Gastrocnemius medialis (tissue), 4 donors: Measurements from ENCODE around the gene MYH9. TPM values are rescaled to one million over a fixed set of nuclear protein-coding genes. Genes with fewer than 3 reads are reported as not detected.

Experiments
- ATAC-seq, 2 donors: fragments of 150-250 bp; one replicate each; pipeline ENCODE4 v1.9.1; 2016
- DNase-seq, 2 donors: peaks; one replicate each; pipeline ENCODE4 v3.0.0-alpha.2; 2019
- H3K27ac ChIP-seq, 4 donors: fragments of 200-600 bp; sonication (generic); 1 replicate in 1 of 4; 2 replicates in 3 of 4; pipeline ENCODE4 v1.5.1; 2016 to 2018; ENCODE audit warnings: mild to moderate bottlenecking in 2 of 4, moderate library complexity in 1 of 4
- H3K27me3 ChIP-seq, 3 donors: fragments of 200-600 bp; sonication (generic) in 2 of 3; 1 replicate in 1 of 3; 2 replicates in 2 of 3; pipeline versions ENCODE4 v1.5.1 to v1.6.0; 2016 to 2019; ENCODE audit warnings: mild to moderate bottlenecking in 1 of 3, moderate library complexity in 1 of 3
- H3K36me3 ChIP-seq, 2 donors: fragments of 200-600 bp; sonication (generic) in 1 of 2; one replicate each; pipeline ENCODE4 v1.5.1; 2017 to 2018
- H3K4me1 ChIP-seq, 2 donors: fragments of 200-600 bp; sonication (generic) in 1 of 2; one replicate each; pipeline ENCODE4 v1.5.1; 2016 to 2017; ENCODE audit warnings: mild to moderate bottlenecking in 2 of 2
- H3K4me3 ChIP-seq, 4 donors: fragments of 200-600 bp; sonication (generic) in 3 of 4; 1 replicate in 1 of 4; 2 replicates in 3 of 4; pipeline ENCODE4 v1.5.1; 2016 to 2019; ENCODE audit warnings: mild to moderate bottlenecking in 2 of 4
- H3K9me3 ChIP-seq, 3 donors: fragments of 200-600 bp; sonication (generic) in 2 of 3; 1 replicate in 1 of 3; 2 replicates in 2 of 3; pipeline ENCODE4 v1.5.1; 2016 to 2019
- POLR2A ChIP-seq, 2 donors: fragments of 450-650 bp; IDR thresholded peaks; one replicate each; pipeline ENCODE4 v1.6.1; 2017; ENCODE audit warnings: antibody characterized with exemption in 2 of 2, mild to moderate bottlenecking in 2 of 2, moderate library complexity in 2 of 2
- in situ Hi-C, 4 donors: fragments of 200-750 bp; cut with MboI; loops; one replicate each; pipeline versions ENCODE4 v1.15.0 to v1.8.0; 2017; ENCODE audit warnings: low sequenced_read_pairs in 4 of 4
- intact Hi-C: fragments of 100-400 bp; cut with DNase I; formaldehyde crosslinking; loops from one replicate; pipeline ENCODE4 v1.15.1; 2023; ENCODE audit warnings: low total_unique reads
- total RNA-seq, 4 donors: library from RNA; depleted of rRNA; stranded (reverse); fragments of >200 nt; gene quantifications; one replicate each; pipeline versions ENCODE4 v1.1.0 to v1.2.3, GENCODE V29; 2016
- TF ChIP-seq, protein P1 (sequence below), 5 experiments: fragments of 450-650 bp in 3 of 5; fragments of 200-600 bp in 2 of 5; sonication (generic) in 2 of 5; IDR thresholded peaks in 4 of 5; conservative IDR thresholded peaks in 1 of 5; 1 replicate in 4 of 5; 2 replicates in 1 of 5; pipeline ENCODE4 v1.5.1; 2016 to 2019; ENCODE audit warnings: antibody characterized with exemption in 5 of 5, mild to moderate bottlenecking in 3 of 5, moderate library complexity in 3 of 5

The MYH9 gene
- total RNA-seq, 4 donors from 2014 or later: 38.9 to 115 (median 104) TPM

DNA sequence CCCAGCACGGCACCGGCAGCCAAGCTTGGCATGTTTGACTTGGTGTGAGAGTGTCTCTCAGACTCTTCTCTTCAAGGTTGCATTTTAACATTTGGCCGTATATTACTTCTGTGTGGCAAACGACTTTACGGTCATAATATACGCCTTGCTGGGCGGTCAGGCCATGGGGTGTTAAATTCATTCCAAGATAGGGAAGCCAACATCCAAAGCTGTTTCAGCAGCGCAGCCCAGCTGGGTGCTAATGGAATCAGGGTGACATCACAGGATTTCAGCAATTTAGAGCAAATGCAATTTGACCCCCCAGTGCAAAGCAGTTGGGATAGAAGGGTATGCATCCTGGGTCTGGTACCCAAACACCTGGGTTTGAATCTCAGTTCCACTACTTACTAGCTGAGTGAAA is 16.7 kb upstream of the MYH9 start:
- no peak for TF ChIP-seq POLR2A (IDR thresholded peaks at IDR 0.05)
- TF ChIP-seq, protein P1, sequence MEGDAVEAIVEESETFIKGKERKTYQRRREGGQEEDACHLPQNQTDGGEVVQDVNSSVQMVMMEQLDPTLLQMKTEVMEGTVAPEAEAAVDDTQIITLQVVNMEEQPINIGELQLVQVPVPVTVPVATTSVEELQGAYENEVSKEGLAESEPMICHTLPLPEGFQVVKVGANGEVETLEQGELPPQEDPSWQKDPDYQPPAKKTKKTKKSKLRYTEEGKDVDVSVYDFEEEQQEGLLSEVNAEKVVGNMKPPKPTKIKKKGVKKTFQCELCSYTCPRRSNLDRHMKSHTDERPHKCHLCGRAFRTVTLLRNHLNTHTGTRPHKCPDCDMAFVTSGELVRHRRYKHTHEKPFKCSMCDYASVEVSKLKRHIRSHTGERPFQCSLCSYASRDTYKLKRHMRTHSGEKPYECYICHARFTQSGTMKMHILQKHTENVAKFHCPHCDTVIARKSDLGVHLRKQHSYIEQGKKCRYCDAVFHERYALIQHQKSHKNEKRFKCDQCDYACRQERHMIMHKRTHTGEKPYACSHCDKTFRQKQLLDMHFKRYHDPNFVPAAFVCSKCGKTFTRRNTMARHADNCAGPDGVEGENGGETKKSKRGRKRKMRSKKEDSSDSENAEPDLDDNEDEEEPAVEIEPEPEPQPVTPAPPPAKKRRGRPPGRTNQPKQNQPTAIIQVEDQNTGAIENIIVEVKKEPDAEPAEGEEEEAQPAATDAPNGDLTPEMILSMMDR (IDR thresholded peaks at IDR 0.05 in 4 of 5, conservative IDR thresholded peaks at IDR 0.05 in 1 of 5): no peak
- Histone ChIP-seq H3K4me3 (no peak overlapping the region), H3K27ac (no peak overlapping the region), H3K36me3 (no peaks in the 10 kb centered on the region), H3K4me1 (peaks cover under 1 to 5% of the 10 kb centered on the region in 2 donors), H3K27me3 (no peaks in the 10 kb centered on the region), H3K9me3 (no peaks in the 10 kb centered on the region)
- ATAC-seq (no peak), DNase-seq (no peak)
- intact Hi-C loops (no loop called here), in situ Hi-C loops (no loop called here)

DNA sequence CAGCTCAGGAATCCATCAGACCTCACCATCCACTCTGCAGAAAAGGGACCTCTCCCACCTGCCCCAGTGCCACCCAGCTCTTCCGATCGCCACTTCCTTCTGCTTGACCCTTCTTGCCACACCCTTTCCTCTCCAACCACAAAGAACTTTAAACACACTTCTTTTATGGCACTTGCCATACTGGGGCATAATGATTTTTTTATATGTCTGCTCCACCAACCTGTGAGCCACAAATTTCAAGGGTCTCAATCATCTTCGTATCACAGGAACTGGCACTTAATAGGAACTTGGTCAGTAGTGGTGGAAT is 11.7 kb upstream of the MYH9 start:
- H3K4me1 ChIP-seq: no peaks in the 10 kb centered on the region
- H3K36me3 ChIP-seq: no peaks in the 10 kb centered on the region
- in situ Hi-C loops: loop anchor here in 1 of 4 donors (10.0 kb wide), 1 partner anchor 45 kb away; no protein-coding TSS in a partner anchor
- intact Hi-C loops: no loop called here
- ATAC-seq (no peak), DNase-seq (no peak)
- no peak for TF ChIP-seq POLR2A (IDR thresholded peaks at IDR 0.05)
- TF ChIP-seq, protein P1 (IDR thresholded peaks at IDR 0.05 in 4 of 5, conservative IDR thresholded peaks at IDR 0.05 in 1 of 5): no peak
- no peak overlapping the region for H3K4me3 ChIP-seq
- H3K27ac ChIP-seq: no peak overlapping the region
- no peaks in the 10 kb centered on the region for H3K27me3 ChIP-seq
- no peaks in the 10 kb centered on the region for H3K9me3 ChIP-seq

DNA sequence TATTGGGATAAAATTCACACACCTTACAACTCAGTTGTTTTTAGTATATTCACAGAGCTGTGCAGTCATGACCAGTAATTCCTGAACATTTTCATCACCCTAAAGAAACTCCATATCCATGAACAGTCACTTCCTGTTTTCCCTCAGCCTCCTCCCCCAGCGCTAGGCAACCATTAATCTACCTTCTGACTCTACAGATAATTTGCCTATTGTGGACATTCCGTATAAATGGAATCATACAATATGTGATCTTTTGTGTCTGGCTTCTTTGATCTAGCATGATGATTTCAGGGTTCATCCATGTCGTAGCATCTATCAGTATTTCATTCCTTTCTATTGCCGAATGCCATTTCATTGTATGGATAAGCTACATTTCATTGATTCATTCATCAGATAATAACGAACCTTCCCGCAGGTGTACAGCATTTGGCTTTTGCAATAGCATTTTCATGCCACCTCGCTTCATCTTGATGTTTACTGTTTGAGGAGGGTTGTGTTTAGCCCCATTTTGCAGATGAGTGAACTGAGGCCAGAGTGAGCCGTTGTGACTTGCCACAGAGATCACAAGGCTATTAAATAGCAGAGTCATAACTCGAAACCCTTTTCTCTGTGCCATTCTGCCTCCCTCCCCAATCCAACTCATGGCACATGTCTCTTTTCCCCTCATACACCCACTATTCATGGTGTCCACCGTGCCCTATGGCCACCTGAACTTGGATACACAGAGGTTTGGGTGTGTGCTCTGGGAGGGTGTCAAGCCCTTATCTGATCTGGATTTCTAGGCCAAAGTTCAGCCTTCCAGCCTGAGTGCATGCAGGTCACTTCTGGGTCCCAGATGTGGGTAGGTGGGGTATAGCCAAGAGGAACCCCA is 11.1 kb upstream of the MYH9 start:
- TF ChIP-seq, protein P1 (IDR thresholded peaks at IDR 0.05 in 4 of 5, conservative IDR thresholded peaks at IDR 0.05 in 1 of 5): no peak
- TF ChIP-seq POLR2A (IDR thresholded peaks at IDR 0.05): no peak
- Histone ChIP-seq H3K36me3 (no peaks in the 10 kb centered on the region), H3K9me3 (no peaks in the 10 kb centered on the region), H3K4me1 (no peaks in the 10 kb centered on the region), H3K27me3 (no peaks in the 10 kb centered on the region), H3K4me3 (no peak overlapping the region), H3K27ac (no peak overlapping the region)
- intact Hi-C loops: no loop called here
- ATAC-seq (no peak), DNase-seq (no peak)
- in situ Hi-C loops: loop anchor here in 1 of 4 donors (10.0 kb wide), 1 partner anchor 46 kb away; no protein-coding TSS in a partner anchor

DNA sequence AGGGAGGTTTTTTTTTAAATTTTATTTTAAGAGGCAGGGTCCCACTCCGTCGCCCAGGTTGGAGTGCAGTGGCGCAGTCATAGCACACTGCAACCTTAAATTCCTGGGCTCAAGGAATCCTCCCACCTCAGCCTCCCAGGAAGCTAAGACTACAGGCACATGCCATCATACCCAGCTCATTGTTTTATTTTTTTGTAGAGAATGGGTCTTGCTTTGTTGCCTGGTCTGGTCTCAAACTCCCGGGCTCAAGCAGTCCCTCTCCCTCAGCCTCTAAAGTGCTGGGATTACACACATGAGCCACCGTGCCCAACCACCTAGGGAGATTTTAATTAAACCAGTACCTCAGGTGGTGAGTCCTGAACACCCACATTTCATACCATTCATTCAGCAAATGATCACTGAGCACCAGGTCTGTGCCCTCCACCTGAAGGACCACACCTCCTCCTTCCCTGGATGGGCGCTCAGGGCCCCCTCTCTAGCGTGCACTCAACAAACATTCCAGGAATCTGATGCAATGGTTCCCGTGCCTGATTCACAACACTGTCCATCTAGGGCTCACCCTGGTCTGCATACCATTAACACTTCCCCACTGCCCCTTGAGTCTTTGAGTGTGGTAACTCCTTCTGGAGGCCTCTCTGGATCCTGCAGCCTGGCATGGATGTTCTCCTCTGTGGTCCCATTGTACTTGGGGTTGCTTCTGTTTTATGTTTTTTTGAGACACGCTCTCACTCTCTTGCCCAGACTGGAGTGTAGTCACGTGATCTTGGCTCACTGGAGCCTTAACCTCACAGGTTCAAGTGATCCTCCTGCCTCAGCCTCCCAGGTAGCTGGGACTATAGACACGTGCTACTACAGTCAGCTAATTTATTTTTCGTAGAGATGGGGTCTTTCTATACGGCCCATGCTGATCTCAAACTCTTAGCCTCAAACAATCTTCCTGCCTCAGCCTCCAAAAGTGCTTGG is 9.6 kb upstream of the MYH9 start:
- no peaks in the 10 kb centered on the region for H3K36me3 ChIP-seq
- DNase-seq (no peak), ATAC-seq (no peak)
- H3K27me3 ChIP-seq: no peaks in the 10 kb centered on the region
- TF ChIP-seq POLR2A (IDR thresholded peaks at IDR 0.05): no peak
- TF ChIP-seq, protein P1 (IDR thresholded peaks at IDR 0.05 in 4 of 5, conservative IDR thresholded peaks at IDR 0.05 in 1 of 5): no peak
- H3K27ac ChIP-seq: no peak overlapping the region
- no peaks in the 10 kb centered on the region for H3K9me3 ChIP-seq
- in situ Hi-C loops: loop anchor here in 1 of 4 donors (10.0 kb wide), 1 partner anchor 47 kb away; no protein-coding TSS in a partner anchor
- intact Hi-C loops: no loop called here
- H3K4me1 ChIP-seq: no peaks in the 10 kb centered on the region
- no peak overlapping the region for H3K4me3 ChIP-seq
